Measurements from ENCODE around the gene FAM89A. TPM values are rescaled to one million over a fixed set of nuclear protein-coding genes. Genes with fewer than 3 reads are reported as not detected.

The FAM89A gene
- total and polyA plus RNA-seq, 3 donors from 2014 or later = 5.6 to 11.3 (median 8.4) TPM

GRCh38 chr1:231059566-231060193 lies 19.6 kb upstream of the FAM89A start:
- WGBS, 2 donors = 86 to 88% methylated on average over 1 of the region's 1 CpG
- H3K4me1 ChIP-seq = no peaks in the 10 kb centered on the region
- no peak overlapping the region for H3K4me3 ChIP-seq
- H3K27me3 ChIP-seq = no peaks in the 10 kb centered on the region
- no peak for TF ChIP-seq POLR2A (IDR thresholded peaks at IDR 0.05)
- no peak for TF ChIP-seq CTCF (IDR thresholded peaks at IDR 0.05)
- H3K36me3 ChIP-seq (ENCODE audit: low read depth, missing control alignments) = no peaks in the 10 kb centered on the region
- DNase-seq = no peak
- no peak overlapping the region for H3K27ac ChIP-seq
- H3K9me3 ChIP-seq = no peaks in the 10 kb centered on the region
- intact Hi-C loops (cut with DNase I; ENCODE audit: low total_unique reads) = no loop called here

DNA sequence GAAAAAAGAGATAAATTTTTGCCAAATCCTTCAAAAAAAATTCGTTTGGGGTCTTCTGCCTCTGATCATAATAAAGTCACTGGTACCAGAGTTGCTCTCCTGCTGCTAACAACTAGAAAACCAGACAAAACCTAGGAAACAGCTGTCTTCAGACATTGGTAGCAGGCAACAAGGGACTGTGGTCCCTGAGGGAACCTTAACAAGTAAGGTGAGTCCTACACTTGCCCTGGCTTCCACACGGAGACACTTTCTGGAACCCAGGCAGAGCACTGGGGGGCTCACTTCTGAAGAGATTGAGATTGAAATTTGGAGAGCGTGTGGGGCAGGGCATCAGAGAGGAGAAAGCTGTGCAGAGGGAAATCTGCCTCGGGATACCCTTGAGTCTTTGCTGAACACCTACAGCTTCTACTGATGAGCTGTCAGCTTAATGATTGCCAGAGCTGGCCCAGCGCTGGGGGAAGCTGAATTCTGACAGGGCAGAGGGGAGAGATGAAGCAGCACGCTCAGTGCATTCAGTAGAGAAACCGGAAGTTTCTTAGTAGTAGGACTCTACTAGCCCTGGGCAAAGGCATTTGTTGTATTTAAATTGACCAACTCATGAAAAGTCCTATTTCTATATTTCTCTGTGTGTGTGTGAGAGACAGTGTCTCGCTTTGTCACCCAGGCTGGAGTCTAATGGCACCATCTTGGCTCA lies 18.5 kb upstream of the FAM89A start:
- Histone ChIP-seq H3K4me3 (no peak overlapping the region), H3K27ac (no peak overlapping the region), H3K4me1 (peaks cover 6% of the 10 kb centered on the region), H3K36me3 (ENCODE audit: low read depth, missing control alignments) (no peaks in the 10 kb centered on the region), H3K9me3 (no peaks in the 10 kb centered on the region), H3K27me3 (no peaks in the 10 kb centered on the region)
- TF ChIP-seq POLR2A (IDR thresholded peaks at IDR 0.05) (no peak), CTCF (IDR thresholded peaks at IDR 0.05) (no peak)
- WGBS, 2 donors = 68 to 70% methylated on average over 8 of the region's 8 CpGs
- intact Hi-C loops (cut with DNase I; ENCODE audit: low total_unique reads) = no loop called here
- no peak for DNase-seq

DNA sequence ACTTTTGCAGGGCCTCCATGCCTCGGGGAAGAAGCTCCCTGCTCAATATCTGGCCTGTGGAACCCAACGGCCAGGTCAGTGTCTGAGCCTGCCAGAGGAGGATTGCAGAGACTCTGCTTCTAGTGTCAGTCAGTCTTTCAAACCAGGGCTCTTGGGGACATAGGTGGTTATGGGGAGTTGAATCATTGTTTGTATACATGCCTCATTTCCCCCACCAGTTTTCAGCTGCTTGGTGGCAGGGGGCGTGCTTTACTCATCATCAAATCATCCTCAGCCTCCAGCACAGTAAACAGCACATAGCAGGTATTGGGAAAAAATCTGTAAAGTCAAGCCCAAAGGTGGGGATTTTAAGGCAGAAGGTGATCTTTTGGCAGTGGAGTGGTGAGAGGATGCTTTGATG lies 17.4 kb upstream of the FAM89A start:
- H3K4me1 ChIP-seq = peaks cover 7% of the 10 kb centered on the region

DNA sequence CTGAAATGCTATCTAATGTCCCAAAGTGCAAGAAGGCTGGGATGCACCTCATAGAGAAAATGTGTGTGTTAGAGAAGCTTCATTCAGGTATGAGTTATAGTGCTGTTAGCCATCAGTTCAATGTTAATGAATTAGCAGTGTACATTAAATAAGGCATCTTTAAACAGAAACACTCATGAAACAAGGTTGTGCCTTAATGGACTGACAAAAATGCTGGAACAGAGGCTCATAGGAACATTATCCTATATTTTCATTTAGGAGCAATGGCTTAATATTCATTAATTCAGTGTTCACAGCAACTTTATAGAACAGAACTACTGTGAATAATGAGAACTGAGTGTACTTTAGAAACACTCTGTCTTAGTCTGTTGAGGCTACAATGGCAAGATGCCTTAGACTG lies 15.2 kb upstream of the FAM89A start:
- Histone ChIP-seq H3K27me3 (no peaks in the 10 kb centered on the region), H3K4me1 (peaks cover 7% of the 10 kb centered on the region), H3K4me3 (no peak overlapping the region), H3K9me3 (no peaks in the 10 kb centered on the region), H3K36me3 (ENCODE audit: low read depth, missing control alignments) (no peaks in the 10 kb centered on the region), H3K27ac (no peak overlapping the region)
- TF ChIP-seq POLR2A (IDR thresholded peaks at IDR 0.05) (no peak), CTCF (IDR thresholded peaks at IDR 0.05) (no peak)
- intact Hi-C loops (cut with DNase I; ENCODE audit: low total_unique reads) = no loop called here
- DNase-seq = no peak

More for the DNA sequence above, 17.4 kb upstream of the FAM89A start:
- Histone ChIP-seq H3K9me3 (no peaks in the 10 kb centered on the region), H3K27ac (no peak overlapping the region), H3K27me3 (no peaks in the 10 kb centered on the region), H3K36me3 (ENCODE audit: low read depth, missing control alignments) (no peaks in the 10 kb centered on the region), H3K4me3 (no peak overlapping the region)
- DNase-seq = no peak
- TF ChIP-seq POLR2A (IDR thresholded peaks at IDR 0.05) (no peak), CTCF (IDR thresholded peaks at IDR 0.05) (no peak)
- WGBS, 2 donors = 74 to 78% methylated on average over 3 of the region's 3 CpGs
- intact Hi-C loops (cut with DNase I; ENCODE audit: low total_unique reads) = no loop called here
